Fibroblast of lung (primary cell): Measurements from ENCODE around the gene B9D1. TPM values are rescaled to one million over a fixed set of nuclear protein-coding genes. Genes with fewer than 3 reads are reported as not detected.

Source experiments
- DNase-seq, 2 donors: peaks; one replicate each; pipeline versions ENCODE4 v3.0.0 to v3.0.0-alpha.2; 2010; ENCODE audit warnings: low read depth in 2 of 2
- H2AFZ ChIP-seq: 2 replicates; pipeline ENCODE4 v1.5.1; 2012; ENCODE audit warnings: low read length, control low read depth, inconsistent platforms
- H3K27ac ChIP-seq: 2 replicates; pipeline ENCODE4 v1.5.1; 2011; ENCODE audit warnings: low read length, control low read depth; ENCODE audit not compliant: insufficient read depth
- H3K27me3 ChIP-seq: 2 replicates; pipeline ENCODE4 v1.5.1; 2011; ENCODE audit warnings: mild to moderate bottlenecking, low read length; ENCODE audit not compliant: control insufficient read depth, insufficient read depth
- H3K36me3 ChIP-seq: 2 replicates; pipeline ENCODE4 v1.5.1; 2011; ENCODE audit warnings: low read length; ENCODE audit not compliant: control insufficient read depth, insufficient read depth
- H3K4me1 ChIP-seq: 2 replicates; pipeline ENCODE4 v1.5.1; 2011; ENCODE audit warnings: low read length; ENCODE audit not compliant: control insufficient read depth, insufficient read depth; ENCODE audit errors: extremely low read depth
- H3K4me2 ChIP-seq: 2 replicates; pipeline ENCODE4 v1.5.1; 2011; ENCODE audit warnings: low read length, control low read depth; ENCODE audit not compliant: insufficient read depth; ENCODE audit errors: extremely low read depth
- H3K4me3 ChIP-seq, 4 experiments: fragments of 200-600 bp in 1 of 4; sonication (generic) in 1 of 4; replicated peaks in 1 of 4; 2 replicates each; pipeline ENCODE4 v1.5.1; 2011 to 2016; ENCODE audit warnings: low read length in 4 of 4, low read depth in 3 of 4, mild to moderate bottlenecking in 3 of 4, control low read depth in 2 of 4, inconsistent platforms in 1 of 4, mixed read lengths in 1 of 4; ENCODE audit not compliant: insufficient read depth in 1 of 4; ENCODE audit errors: control extremely low read depth in 1 of 4
- H3K79me2 ChIP-seq: 2 replicates; pipeline ENCODE4 v1.5.1; 2012; ENCODE audit warnings: mild to moderate bottlenecking, low read length, inconsistent platforms; ENCODE audit not compliant: control insufficient read depth, insufficient read depth
- H3K9ac ChIP-seq: 2 replicates; pipeline ENCODE4 v1.5.1; 2011; ENCODE audit warnings: mild to moderate bottlenecking, low read length, control low read depth; ENCODE audit not compliant: insufficient read depth
- H3K9me3 ChIP-seq: 2 replicates; pipeline ENCODE4 v1.5.1; 2012; ENCODE audit warnings: low read depth, low read length; ENCODE audit not compliant: control insufficient read depth, insufficient read depth
- H4K20me1 ChIP-seq: 2 replicates; pipeline ENCODE4 v1.5.1; 2011; ENCODE audit warnings: low read length; ENCODE audit not compliant: control insufficient read depth, insufficient read depth; ENCODE audit errors: extremely low read depth
- CTCF ChIP-seq, 2 donors: IDR thresholded peaks in 1 of 2; conservative IDR thresholded peaks in 1 of 2; 1 replicate in 1 of 2; 2 replicates in 1 of 2; pipeline ENCODE4 v1.5.1; 2011 to 2012; ENCODE audit warnings: low read length in 2 of 2, control low read depth in 1 of 2, inconsistent platforms in 1 of 2, low read depth in 1 of 2, mild to moderate bottlenecking in 1 of 2
- EZH2 ChIP-seq: IDR thresholded peaks from 2 replicates; pipeline ENCODE4 v1.5.1; 2012; ENCODE audit warnings: low read length, control low read depth, mild to moderate bottlenecking; ENCODE audit errors: missing control alignments
- polyA plus RNA-seq, 2 donors: library from polyadenylated mRNA; depleted of rRNA in 1 of 2; stranded (reverse) in 1 of 2; unstranded in 1 of 2; fragments of >200 nt; gene quantifications; 2 replicates each; pipeline ENCODE4 v1.2.1, GENCODE V29; 2011 to 2012; ENCODE audit warnings: missing spikeins in 1 of 2
- total RNA-seq: library from RNA; depleted of rRNA; stranded (reverse); fragments of >200 nt; gene quantifications from 2 replicates; pipeline ENCODE4 v1.2.1, GENCODE V29; 2014

Gene B9D1
- total and polyA plus RNA-seq, 2 donors (not counting 1 experiment from before 2014, with no cell fraction given), result 35.7 to 38.5 TPM

- H4K20me1 ChIP-seq, result no peaks in the 10 kb centered on the region
- no peak overlapping the region for H3K27ac ChIP-seq
- DNase-seq, result no peak
- H3K9me3 ChIP-seq, result no peaks in the 10 kb centered on the region
- no peaks in the 10 kb centered on the region for H3K27me3 ChIP-seq
- no peak overlapping the region for H3K4me3 ChIP-seq
- peaks cover 12% of the 10 kb centered on the region for H3K4me1 ChIP-seq
- TF ChIP-seq EZH2, result no peak
- no peak for TF ChIP-seq CTCF (conservative IDR thresholded peaks at IDR 0.05 in 1 of 2, IDR thresholded peaks at IDR 0.05 in 1 of 2; ENCODE audit: low read depth in 1 of 2, low read length in 2 of 2)
- H3K79me2 ChIP-seq, result no peaks in the 10 kb centered on the region
- peaks cover 5% of the 10 kb centered on the region for H3K36me3 ChIP-seq
- H3K4me2 ChIP-seq, result no peak overlapping the region
- H2AFZ ChIP-seq, result no peak overlapping the region
- no peak overlapping the region for H3K9ac ChIP-seq
Measured at GRCh38 chr17:19360772-19361171, 1.8 kb downstream of the B9D1 start.

- Histone ChIP-seq H3K9ac (no peak overlapping the region), H3K4me3 (no peak overlapping the region), H3K4me2 (no peak overlapping the region), H2AFZ (no peak overlapping the region), H3K27ac (no peak overlapping the region), H3K27me3 (no peaks in the 10 kb centered on the region), H3K79me2 (no peaks in the 10 kb centered on the region), H3K4me1 (peaks cover 12% of the 10 kb centered on the region), H3K9me3 (no peaks in the 10 kb centered on the region), H3K36me3 (peaks cover 5% of the 10 kb centered on the region), H4K20me1 (no peaks in the 10 kb centered on the region)
- DNase-seq, result no peak
- no peak for TF ChIP-seq EZH2
- no peak for TF ChIP-seq CTCF (conservative IDR thresholded peaks at IDR 0.05 in 1 of 2, IDR thresholded peaks at IDR 0.05 in 1 of 2; ENCODE audit: low read depth in 1 of 2, low read length in 2 of 2)
Measured at GRCh38 chr17:19359856-19360255, 2.7 kb downstream of the B9D1 start.

- Histone ChIP-seq H3K4me1 (peaks cover 14% of the 10 kb centered on the region), H3K9me3 (no peaks in the 10 kb centered on the region), H3K4me3 (no peak overlapping the region), H3K79me2 (no peaks in the 10 kb centered on the region), H3K4me2 (no peak overlapping the region), H2AFZ (no peak overlapping the region), H3K9ac (no peak overlapping the region), H4K20me1 (no peaks in the 10 kb centered on the region), H3K27me3 (no peaks in the 10 kb centered on the region), H3K27ac (no peak overlapping the region), H3K36me3 (peaks cover 5% of the 10 kb centered on the region)
- no peak for TF ChIP-seq CTCF (conservative IDR thresholded peaks at IDR 0.05 in 1 of 2, IDR thresholded peaks at IDR 0.05 in 1 of 2; ENCODE audit: low read depth in 1 of 2, low read length in 2 of 2)
- TF ChIP-seq EZH2, result no peak
- no peak for DNase-seq
Measured at GRCh38 chr17:19359151-19359550, 3.4 kb downstream of the B9D1 start.
